ENCODE data around the gene DNAH8.

Gene DNAH8

DNA sequence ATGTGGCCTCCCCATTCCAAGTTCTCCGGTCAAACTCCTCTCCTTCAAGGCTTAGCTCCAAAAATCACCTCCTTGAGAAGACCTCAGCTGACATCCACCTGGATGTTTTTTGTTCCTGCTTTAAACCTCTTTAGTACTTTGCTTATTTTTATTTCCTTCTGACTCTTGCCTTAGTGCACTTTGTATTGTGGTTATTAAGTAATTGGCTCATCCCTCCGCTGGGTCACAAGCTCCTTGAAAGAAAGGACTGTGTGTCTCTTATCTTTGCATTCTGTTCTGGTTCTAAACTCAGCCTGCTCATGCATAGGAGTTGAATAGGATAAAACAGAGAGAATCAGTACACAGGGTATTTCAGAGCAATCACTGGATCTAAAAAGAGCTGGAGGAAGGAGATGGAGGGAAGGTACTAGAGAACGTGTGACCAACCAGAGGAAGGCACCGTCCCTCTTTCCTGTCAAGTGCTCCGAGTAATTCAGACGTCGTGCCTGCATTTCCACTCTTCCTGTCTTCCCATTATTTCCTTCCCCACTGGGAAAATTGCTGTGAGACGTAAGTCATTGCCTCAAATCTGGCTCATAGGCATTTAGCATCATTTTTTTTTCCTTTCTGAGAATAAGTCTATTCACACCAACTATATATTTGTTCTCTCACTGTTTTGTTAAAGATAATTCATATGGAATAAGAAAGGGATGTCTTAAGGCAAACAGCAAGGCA, 273.8 kb downstream of the DNAH8 start:
- in situ Hi-C loops (cut with HindIII; ENCODE audit: low pct_ligation_motif_present, low sequenced_read_pairs): no loop called here
- Histone ChIP-seq H3K27me3 (replicated peaks) (no peaks in the 10 kb centered on the region), H3K27ac (no peak overlapping the region), H3K36me3 (replicated peaks) (no peaks in the 10 kb centered on the region), H3K4me3 (ENCODE audit: low read depth, low read length) (no peak overlapping the region)
- TF ChIP-seq, protein P1, sequence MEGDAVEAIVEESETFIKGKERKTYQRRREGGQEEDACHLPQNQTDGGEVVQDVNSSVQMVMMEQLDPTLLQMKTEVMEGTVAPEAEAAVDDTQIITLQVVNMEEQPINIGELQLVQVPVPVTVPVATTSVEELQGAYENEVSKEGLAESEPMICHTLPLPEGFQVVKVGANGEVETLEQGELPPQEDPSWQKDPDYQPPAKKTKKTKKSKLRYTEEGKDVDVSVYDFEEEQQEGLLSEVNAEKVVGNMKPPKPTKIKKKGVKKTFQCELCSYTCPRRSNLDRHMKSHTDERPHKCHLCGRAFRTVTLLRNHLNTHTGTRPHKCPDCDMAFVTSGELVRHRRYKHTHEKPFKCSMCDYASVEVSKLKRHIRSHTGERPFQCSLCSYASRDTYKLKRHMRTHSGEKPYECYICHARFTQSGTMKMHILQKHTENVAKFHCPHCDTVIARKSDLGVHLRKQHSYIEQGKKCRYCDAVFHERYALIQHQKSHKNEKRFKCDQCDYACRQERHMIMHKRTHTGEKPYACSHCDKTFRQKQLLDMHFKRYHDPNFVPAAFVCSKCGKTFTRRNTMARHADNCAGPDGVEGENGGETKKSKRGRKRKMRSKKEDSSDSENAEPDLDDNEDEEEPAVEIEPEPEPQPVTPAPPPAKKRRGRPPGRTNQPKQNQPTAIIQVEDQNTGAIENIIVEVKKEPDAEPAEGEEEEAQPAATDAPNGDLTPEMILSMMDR (IDR thresholded peaks at IDR 0.05; ENCODE audit: low read depth, low read length, missing control alignments): no peak
- no peak for DNase-seq

DNA sequence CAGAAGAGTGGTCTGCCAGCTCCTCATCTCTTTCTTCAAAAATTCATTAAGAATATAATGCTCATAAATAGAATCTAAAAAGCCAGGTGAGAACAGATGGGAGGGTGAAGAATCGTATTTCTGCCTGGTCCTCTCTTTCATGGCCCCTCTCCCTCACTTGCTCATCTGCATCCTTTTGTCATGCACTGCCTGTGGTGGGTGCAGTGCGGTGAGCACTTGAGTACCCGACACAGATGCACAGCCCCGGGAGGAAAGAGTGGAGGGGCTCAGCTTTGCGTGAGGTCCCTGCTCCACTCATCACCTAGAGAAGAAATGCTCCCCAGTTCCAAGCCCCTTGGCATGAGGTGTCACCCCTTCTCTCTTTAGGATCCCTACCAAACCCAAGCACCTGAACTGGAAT, 275.4 kb downstream of the DNAH8 start:
- in situ Hi-C loops (cut with HindIII; ENCODE audit: low pct_ligation_motif_present, low sequenced_read_pairs): no loop called here
- TF ChIP-seq, protein P1 (IDR thresholded peaks at IDR 0.05; ENCODE audit: low read depth, low read length, missing control alignments): no peak
- Histone ChIP-seq H3K27ac (no peak overlapping the region), H3K36me3 (replicated peaks) (no peaks in the 10 kb centered on the region), H3K4me3 (ENCODE audit: low read depth, low read length) (no peak overlapping the region), H3K27me3 (replicated peaks) (no peaks in the 10 kb centered on the region)
- DNase-seq: no peak

DNA sequence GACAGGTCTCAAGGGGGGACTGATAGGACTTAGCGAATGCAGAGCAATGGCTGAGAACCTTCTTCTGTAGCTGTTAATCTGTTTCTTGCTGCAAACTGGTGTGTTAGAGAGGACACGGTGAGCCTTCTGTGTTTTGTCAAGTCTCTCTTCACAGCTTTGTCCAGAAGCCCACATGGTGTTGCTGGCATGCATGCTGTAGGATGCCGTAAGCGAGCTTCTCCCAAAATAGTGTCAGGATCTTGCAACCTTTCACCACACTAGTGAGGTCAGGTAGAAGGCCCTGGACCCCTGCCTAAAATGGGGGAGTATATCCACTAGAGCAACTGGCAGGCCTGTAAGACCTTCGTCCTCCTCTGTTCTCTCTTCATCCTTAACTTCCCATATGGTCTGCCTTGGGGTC, 281.6 kb downstream of the DNAH8 start:
- in situ Hi-C loops (cut with HindIII; ENCODE audit: low pct_ligation_motif_present, low sequenced_read_pairs): no loop called here
- TF ChIP-seq, protein P1 (IDR thresholded peaks at IDR 0.05; ENCODE audit: low read depth, low read length, missing control alignments): no peak

DNA sequence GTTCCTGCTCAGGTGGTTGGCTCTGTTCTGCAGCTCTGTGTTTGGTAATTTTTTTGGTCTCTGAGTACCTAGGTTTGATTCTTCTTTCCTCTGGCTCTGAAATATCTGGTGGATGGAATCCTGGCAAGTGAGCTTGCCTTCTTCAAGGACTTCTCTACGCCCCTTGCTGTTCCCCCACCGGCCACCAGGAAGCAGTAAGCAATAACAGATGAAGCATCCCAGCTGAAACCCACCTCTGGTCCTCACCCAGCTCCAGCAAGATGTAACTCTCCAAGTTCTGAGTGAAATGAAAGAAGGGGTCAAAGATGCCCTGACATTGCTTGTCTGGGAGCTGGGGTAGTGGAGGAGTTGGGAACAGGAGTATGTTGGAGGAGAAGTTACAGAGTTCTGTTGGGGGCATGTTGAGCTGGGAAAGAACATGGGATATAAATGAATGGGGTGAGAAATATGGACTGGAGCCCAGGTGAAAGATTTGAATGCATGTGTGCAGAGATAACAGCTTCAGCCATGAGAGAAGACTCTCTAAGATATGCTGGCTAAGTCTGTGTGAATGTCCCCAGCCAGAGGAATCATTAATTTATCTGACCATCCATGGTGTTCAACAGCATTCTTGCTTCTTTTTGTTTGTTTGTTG, 282.1 kb downstream of the DNAH8 start:
- TF ChIP-seq, protein P1 (IDR thresholded peaks at IDR 0.05; ENCODE audit: low read depth, low read length, missing control alignments): peak; percentile 74
- in situ Hi-C loops (cut with HindIII; ENCODE audit: low pct_ligation_motif_present, low sequenced_read_pairs): no loop called here
- H3K4me3 ChIP-seq (ENCODE audit: low read depth, low read length): no peak overlapping the region
- H3K27ac ChIP-seq: no peak overlapping the region
- DNase-seq: peak; percentile 25
- no peaks in the 10 kb centered on the region for H3K36me3 ChIP-seq (replicated peaks)
- H3K27me3 ChIP-seq (replicated peaks): no peaks in the 10 kb centered on the region

More for the DNA sequence above, 281.6 kb downstream of the DNAH8 start:
- no peak overlapping the region for H3K27ac ChIP-seq
- H3K36me3 ChIP-seq (replicated peaks): no peaks in the 10 kb centered on the region
- no peak for DNase-seq
- H3K27me3 ChIP-seq (replicated peaks): no peaks in the 10 kb centered on the region
- no peak overlapping the region for H3K4me3 ChIP-seq (ENCODE audit: low read depth, low read length)

DNA sequence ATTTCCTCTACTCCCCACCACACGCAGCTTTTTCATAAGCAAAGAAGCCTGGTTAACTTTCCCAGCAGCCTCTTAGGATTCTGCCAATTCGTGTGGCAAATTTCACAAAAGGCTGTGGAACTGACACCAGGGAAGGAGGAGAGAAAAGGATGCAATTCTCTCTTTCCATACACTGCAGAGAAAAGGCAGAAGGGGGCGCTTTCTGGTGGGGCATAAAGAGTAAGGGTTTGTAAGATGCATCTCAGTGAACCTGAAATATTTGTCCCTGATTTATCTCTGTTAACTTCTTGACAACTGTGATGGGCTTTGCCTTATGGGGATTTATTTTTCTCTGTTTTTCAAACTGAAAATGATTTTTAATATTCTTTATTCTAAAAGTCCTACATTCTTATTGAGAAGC, 288.0 kb downstream of the DNAH8 start:
- H3K27me3 ChIP-seq (replicated peaks): peaks cover 2% of the 10 kb centered on the region
- in situ Hi-C loops (cut with HindIII; ENCODE audit: low pct_ligation_motif_present, low sequenced_read_pairs): no loop called here

More for the DNA sequence above, 288.0 kb downstream of the DNAH8 start:
- no peak overlapping the region for H3K27ac ChIP-seq
- H3K36me3 ChIP-seq (replicated peaks): no peaks in the 10 kb centered on the region
- no peak overlapping the region for H3K4me3 ChIP-seq (ENCODE audit: low read depth, low read length)
- TF ChIP-seq, protein P1 (IDR thresholded peaks at IDR 0.05; ENCODE audit: low read depth, low read length, missing control alignments): peak; percentile 53
- DNase-seq: no peak

Measured in brain microvascular endothelial cell (primary cell).